SK-N-SH treated with all-trans-retinoic acid at 6 μM for 48 hours (cell line): ENCODE data around the gene SPEM1.

Source experiments
- ISL1 ChIP-seq: fragments of 250-450 bp; sonication (Bioruptor Pico); IDR thresholded peaks from 2 replicates; pipeline ENCODE4 v2.1.2; 2022; ENCODE audit warnings: mild to moderate bottlenecking, moderate library complexity
- TF ChIP-seq, protein P1 (sequence below): fragments of 250-450 bp; sonication (Bioruptor Pico); IDR thresholded peaks from 2 replicates; pipeline ENCODE4 v1.8.0; 2021; ENCODE audit warnings: low read depth, mild to moderate bottlenecking, moderate library complexity, borderline replicate concordance
- TF ChIP-seq, protein P2 (sequence below): fragments of 250-450 bp; sonication (Bioruptor Pico); IDR thresholded peaks from 2 replicates; pipeline ENCODE4 v1.5.0; 2020; ENCODE audit warnings: mild to moderate bottlenecking, moderate library complexity
- TF ChIP-seq, protein P3 (sequence below): fragments of 250-450 bp; sonication (Bioruptor Pico); IDR thresholded peaks from 2 replicates; pipeline ENCODE4 v1.8.0; 2020; ENCODE audit warnings: mild to moderate bottlenecking, moderate library complexity, borderline replicate concordance

DNA sequence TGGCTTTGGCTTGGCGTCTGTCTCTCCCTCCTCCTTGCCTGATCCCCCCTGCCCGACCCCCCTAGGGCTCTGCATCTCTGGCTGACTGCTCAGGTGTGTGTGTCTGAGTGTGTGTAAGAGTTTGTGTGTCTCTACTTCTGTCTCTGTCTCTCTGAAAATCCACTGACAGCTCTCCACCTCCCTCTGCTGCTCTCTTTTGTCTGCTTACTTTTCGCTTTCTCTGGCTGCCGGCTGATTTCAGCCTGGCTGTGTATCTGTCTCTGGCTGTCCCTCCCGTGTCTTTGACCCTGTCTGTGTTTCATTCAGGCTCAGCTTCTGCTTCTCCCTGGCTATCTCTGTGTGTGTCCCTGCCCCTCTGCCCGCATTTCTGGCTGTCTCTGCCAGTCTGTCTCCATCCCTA is 3.8 kb upstream of the SPEM1 start:
- TF ChIP-seq, protein P1, sequence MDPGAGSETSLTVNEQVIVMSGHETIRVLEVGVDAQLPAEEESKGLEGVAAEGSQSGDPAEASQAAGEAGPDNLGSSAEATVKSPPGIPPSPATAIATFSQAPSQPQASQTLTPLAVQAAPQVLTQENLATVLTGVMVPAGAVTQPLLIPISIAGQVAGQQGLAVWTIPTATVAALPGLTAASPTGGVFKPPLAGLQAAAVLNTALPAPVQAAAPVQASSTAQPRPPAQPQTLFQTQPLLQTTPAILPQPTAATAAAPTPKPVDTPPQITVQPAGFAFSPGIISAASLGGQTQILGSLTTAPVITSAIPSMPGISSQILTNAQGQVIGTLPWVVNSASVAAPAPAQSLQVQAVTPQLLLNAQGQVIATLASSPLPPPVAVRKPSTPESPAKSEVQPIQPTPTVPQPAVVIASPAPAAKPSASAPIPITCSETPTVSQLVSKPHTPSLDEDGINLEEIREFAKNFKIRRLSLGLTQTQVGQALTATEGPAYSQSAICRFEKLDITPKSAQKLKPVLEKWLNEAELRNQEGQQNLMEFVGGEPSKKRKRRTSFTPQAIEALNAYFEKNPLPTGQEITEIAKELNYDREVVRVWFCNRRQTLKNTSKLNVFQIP (CRISPR knock-in tag): no peak
- TF ChIP-seq, protein P2, sequence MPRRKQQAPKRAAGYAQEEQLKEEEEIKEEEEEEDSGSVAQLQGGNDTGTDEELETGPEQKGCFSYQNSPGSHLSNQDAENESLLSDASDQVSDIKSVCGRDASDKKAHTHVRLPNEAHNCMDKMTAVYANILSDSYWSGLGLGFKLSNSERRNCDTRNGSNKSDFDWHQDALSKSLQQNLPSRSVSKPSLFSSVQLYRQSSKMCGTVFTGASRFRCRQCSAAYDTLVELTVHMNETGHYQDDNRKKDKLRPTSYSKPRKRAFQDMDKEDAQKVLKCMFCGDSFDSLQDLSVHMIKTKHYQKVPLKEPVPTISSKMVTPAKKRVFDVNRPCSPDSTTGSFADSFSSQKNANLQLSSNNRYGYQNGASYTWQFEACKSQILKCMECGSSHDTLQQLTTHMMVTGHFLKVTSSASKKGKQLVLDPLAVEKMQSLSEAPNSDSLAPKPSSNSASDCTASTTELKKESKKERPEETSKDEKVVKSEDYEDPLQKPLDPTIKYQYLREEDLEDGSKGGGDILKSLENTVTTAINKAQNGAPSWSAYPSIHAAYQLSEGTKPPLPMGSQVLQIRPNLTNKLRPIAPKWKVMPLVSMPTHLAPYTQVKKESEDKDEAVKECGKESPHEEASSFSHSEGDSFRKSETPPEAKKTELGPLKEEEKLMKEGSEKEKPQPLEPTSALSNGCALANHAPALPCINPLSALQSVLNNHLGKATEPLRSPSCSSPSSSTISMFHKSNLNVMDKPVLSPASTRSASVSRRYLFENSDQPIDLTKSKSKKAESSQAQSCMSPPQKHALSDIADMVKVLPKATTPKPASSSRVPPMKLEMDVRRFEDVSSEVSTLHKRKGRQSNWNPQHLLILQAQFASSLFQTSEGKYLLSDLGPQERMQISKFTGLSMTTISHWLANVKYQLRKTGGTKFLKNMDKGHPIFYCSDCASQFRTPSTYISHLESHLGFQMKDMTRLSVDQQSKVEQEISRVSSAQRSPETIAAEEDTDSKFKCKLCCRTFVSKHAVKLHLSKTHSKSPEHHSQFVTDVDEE (CRISPR knock-in tag): no peak
- no peak for TF ChIP-seq ISL1 (CRISPR knock-in tag)
- TF ChIP-seq, protein P3, sequence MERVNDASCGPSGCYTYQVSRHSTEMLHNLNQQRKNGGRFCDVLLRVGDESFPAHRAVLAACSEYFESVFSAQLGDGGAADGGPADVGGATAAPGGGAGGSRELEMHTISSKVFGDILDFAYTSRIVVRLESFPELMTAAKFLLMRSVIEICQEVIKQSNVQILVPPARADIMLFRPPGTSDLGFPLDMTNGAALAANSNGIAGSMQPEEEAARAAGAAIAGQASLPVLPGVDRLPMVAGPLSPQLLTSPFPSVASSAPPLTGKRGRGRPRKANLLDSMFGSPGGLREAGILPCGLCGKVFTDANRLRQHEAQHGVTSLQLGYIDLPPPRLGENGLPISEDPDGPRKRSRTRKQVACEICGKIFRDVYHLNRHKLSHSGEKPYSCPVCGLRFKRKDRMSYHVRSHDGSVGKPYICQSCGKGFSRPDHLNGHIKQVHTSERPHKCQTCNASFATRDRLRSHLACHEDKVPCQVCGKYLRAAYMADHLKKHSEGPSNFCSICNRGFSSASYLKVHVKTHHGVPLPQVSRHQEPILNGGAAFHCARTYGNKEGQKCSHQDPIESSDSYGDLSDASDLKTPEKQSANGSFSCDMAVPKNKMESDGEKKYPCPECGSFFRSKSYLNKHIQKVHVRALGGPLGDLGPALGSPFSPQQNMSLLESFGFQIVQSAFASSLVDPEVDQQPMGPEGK: no peak
